Cardiac muscle cell (in vitro differentiated cells and primary cell): ENCODE results near the gene NBPF12. TPM values are rescaled to one million over a fixed set of nuclear protein-coding genes. Genes with fewer than 3 reads are reported as not detected.
"Not testable (repeated sequence)": the region's sequence is repeated elsewhere in the genome, so short reads cannot be mapped to it uniquely, and the experiment has no call there.

Experiments used
- DNase-seq, 2 donors: peaks; one replicate each; pipeline versions ENCODE4 v3.0.0 to v3.0.0-alpha.2; 2010 to 2017; ENCODE audit warnings: low read depth in 1 of 2, low spot score in 1 of 2
- H3K27ac ChIP-seq: fragments of 200-600 bp; sonication (generic); 2 replicates; pipeline ENCODE4 v1.5.1; 2016
- H3K27me3 ChIP-seq: fragments of 200-600 bp; sonication (generic); 2 replicates; pipeline ENCODE4 v1.6.0; 2016; ENCODE audit warnings: control low read depth
- H3K36me3 ChIP-seq: fragments of 200-600 bp; sonication (generic); 2 replicates; pipeline ENCODE4 v1.5.1; 2016; ENCODE audit warnings: control low read depth
- H3K4me1 ChIP-seq: fragments of 200-600 bp; sonication (generic); 2 replicates; pipeline ENCODE4 v1.8.1; 2017; ENCODE audit warnings: low read depth, mild to moderate bottlenecking, mixed run types
- H3K4me3 ChIP-seq: fragments of 200-600 bp; sonication (generic); 2 replicates; pipeline ENCODE4 v1.5.1; 2016; ENCODE audit warnings: mild to moderate bottlenecking
- H3K9me3 ChIP-seq: fragments of 200-600 bp; sonication (generic); 2 replicates; pipeline ENCODE4 v1.5.1; 2017; ENCODE audit warnings: low read depth, mild to moderate bottlenecking, control low read depth
- polyA plus RNA-seq: library from polyadenylated mRNA; unstranded; fragments of >200 nt; fragmentation: Nextera tagmentation; extraction: Ambion mirVana; gene quantifications from 2 replicates; pipeline ENCODE4 v1.2.1, GENCODE V29; 2016
- total RNA-seq: library from RNA; depleted of rRNA; stranded (reverse); fragments of >200 nt; gene quantifications from 2 replicates; pipeline ENCODE4 v1.2.3, GENCODE V29; 2016

The NBPF12 gene
- total RNA-seq, result 6.2 and 10.5 TPM in 2 replicates
- 3.6 and 5.7 TPM in 2 replicates for polyA plus RNA-seq

DNA sequence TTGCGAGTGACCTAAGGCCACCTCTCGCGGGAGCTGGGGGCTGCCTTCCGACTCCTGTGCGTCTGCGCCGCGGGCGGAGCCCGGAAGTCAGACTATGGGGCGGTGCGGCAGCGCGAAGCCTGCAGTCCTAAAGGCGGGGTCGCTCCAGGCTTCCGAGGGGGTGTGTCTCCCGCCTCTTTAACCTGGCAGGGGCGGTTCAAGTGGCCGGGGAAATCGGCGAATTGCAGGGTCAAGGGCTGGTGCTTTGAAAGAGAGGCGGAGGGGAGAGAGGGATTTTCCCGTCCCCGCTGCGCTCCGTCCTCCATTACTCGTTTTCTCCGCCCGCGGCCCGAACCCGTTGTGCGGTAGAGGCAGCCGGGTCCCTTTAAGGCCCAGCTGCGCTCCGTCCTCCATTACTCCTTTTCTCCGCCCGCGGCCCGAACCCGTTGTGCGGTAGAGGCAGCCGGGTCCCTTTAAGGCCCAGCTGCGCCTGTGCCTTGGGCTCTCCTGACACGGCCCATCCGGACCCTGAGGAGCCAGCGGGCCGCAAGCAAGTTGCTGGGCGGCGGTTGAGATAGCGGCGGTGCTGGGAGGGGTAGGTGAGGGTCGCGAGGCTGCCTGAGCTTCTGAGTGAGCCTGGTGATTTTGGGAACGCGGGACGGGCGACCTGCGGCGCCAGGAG lies at the start of gene NBPF12:
Gene NBPF12, plus strand, starts transcription at position 83 of the 661 bp plus-strand sequence. CDS start 21,820 bp downstream, outside the sequence.
- Histone ChIP-seq H3K27ac (peak within 1 kb of the TSS; percentile 89), H3K4me3 (peak within 1 kb of the TSS; percentile 77)
- not testable (repeated sequence) for H3K4me1 ChIP-seq, H3K9me3 ChIP-seq, H3K27me3 ChIP-seq, H3K36me3 ChIP-seq
- peak; percentile 86 to 92 for DNase-seq

DNA sequence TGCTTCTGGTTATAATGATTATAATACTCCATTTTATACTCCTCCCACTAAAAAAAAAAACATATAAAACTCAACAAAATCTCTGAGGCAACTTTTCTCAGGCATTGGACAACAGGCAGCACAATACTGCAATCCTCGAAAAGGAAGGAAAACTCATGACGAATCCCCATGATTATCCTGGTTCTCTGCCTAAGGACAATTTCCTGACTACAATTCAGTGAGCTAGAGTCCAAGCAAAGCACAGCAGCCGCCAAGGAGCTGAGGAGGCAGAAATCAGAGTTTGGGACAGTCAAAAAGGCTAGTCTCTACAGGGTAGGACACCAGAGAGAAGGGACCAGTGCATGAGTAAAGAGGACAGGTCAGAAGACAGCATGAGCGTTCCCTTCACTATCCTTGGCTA lies 46.8 kb upstream of the NBPF12 start:
- not testable (repeated sequence) for H3K27ac ChIP-seq, DNase-seq, H3K9me3 ChIP-seq, H3K27me3 ChIP-seq, H3K36me3 ChIP-seq, H3K4me1 ChIP-seq, H3K4me3 ChIP-seq

DNA sequence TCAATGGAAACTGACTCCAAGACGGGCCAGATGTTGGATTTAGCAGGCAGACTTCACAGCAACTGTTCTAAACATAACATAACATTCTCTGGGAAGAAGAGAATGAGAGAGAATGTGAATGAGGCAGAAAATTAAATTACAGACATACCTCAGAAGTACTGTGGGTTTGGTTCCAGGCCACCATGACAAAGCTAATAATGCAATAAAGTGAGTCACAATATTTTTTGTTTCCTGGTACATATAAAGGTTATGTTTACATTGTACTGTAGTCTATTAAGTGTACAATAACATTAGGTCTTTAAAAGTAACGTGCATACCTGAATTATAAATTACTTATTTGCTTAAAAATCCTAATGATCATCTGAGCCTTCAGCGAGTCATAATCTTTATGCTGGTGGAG lies 45.8 kb upstream of the NBPF12 start:
- not testable (repeated sequence) for H3K27me3 ChIP-seq, H3K9me3 ChIP-seq, H3K4me1 ChIP-seq, DNase-seq, H3K27ac ChIP-seq, H3K4me3 ChIP-seq, H3K36me3 ChIP-seq

- not testable (repeated sequence) for H3K27me3 ChIP-seq, H3K4me3 ChIP-seq, DNase-seq, H3K4me1 ChIP-seq, H3K27ac ChIP-seq, H3K9me3 ChIP-seq, H3K36me3 ChIP-seq
These were observed 30.4 kb upstream of the NBPF12 start for GRCh38 chr1:146907565-146908261.

DNA sequence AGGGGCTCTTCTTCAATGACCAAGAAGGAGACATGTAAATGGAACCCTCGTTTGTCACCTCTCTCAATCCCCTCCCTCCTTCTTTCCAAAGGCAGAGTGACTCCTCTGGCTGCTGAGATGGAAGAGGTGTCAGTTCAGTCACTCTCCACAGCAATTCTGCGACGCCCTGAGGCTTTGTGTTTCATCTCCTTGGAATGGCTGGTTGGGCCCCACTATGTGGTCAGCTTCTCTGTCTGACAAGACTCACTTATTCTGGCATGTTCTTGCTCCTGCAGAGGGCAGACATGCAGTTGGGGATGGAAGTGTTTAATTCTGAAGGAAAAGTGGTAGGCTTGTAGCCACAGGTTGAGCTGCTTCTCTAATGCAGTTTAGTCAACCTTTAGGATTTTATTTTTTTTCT lies 25.1 kb upstream of the NBPF12 start:
- H3K36me3 ChIP-seq, H3K4me3 ChIP-seq, H3K4me1 ChIP-seq, H3K9me3 ChIP-seq, H3K27me3 ChIP-seq, H3K27ac ChIP-seq: not testable (repeated sequence)
- peak in 1 of 2 donors; percentile 1 for DNase-seq

- not testable (repeated sequence) for H3K27ac ChIP-seq, H3K9me3 ChIP-seq, H3K4me3 ChIP-seq, H3K27me3 ChIP-seq, DNase-seq, H3K4me1 ChIP-seq, H3K36me3 ChIP-seq
These were observed 17.3 kb upstream of the NBPF12 start for GRCh38 chr1:146920811-146921210.

DNA sequence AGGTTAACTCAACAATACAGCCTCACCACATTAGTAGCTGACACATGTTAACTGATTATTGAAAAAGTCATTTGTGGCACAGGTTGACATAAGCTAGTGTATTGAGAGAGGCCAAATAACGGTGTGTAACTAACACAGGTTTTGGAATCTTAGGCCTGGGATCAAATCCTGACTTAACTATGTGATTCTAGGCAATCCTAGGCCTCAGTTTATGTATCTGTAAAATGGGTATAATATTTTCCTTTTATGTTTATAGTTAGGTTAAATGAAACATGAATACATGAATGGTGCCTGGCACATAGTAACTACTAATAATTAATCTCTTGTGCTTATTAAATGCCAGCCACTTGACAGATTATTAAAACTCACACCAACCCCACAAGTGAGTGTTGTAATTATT lies 15.5 kb upstream of the NBPF12 start:
- not testable (repeated sequence) for H3K4me1 ChIP-seq, H3K27ac ChIP-seq, H3K27me3 ChIP-seq, H3K4me3 ChIP-seq, DNase-seq, H3K9me3 ChIP-seq, H3K36me3 ChIP-seq

DNA sequence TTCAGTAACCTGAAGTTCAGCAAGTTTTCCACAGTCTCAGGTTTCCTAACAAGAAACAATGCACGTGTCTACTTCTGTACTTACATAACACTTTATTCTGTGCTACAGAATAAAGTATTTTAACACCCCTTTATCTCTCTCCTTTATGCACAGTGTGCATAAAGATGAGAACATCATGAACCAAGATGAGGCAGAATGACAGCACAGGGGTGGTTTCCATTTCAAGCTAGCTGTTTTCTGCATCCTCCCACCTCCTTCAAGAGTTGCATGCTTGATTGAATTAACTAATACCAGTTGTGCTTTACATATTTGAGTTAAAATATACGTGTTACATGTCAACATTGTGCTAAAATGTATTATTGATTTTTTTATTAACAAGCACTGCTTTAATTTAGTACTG lies 14.0 kb upstream of the NBPF12 start:
- H3K27ac ChIP-seq, H3K4me1 ChIP-seq: not testable (repeated sequence)

DNA sequence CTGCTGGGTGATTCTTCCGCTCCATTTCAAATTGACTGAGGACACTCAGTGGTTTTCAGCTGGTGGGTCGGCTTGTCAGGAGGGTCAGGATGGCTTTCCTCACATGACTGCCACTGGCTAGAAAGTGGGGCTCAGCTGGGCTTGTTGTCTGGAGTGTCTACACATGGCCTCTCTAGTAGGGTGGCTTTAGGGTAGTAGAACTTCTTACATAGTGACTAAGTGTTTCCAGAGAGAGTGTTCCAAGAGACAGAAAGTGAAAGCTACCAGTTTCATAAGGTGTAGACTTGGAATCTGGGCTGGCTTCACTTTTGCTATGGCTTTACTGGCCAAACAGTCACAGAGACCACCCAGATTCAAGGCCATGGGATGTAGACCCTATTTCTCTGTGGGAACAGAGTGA lies 11.7 kb upstream of the NBPF12 start:
- H3K27me3 ChIP-seq, H3K36me3 ChIP-seq, H3K27ac ChIP-seq, H3K4me3 ChIP-seq, H3K4me1 ChIP-seq, H3K9me3 ChIP-seq, DNase-seq: not testable (repeated sequence)

More for the DNA sequence above, 14.0 kb upstream of the NBPF12 start:
- H3K4me3 ChIP-seq, H3K27me3 ChIP-seq, DNase-seq, H3K36me3 ChIP-seq, H3K9me3 ChIP-seq: not testable (repeated sequence)

- not testable (repeated sequence) for H3K27ac ChIP-seq, DNase-seq, H3K4me3 ChIP-seq, H3K9me3 ChIP-seq, H3K27me3 ChIP-seq, H3K36me3 ChIP-seq, H3K4me1 ChIP-seq
These were observed 7.9 kb upstream of the NBPF12 start for GRCh38 chr1:146930225-146930624.

DNA sequence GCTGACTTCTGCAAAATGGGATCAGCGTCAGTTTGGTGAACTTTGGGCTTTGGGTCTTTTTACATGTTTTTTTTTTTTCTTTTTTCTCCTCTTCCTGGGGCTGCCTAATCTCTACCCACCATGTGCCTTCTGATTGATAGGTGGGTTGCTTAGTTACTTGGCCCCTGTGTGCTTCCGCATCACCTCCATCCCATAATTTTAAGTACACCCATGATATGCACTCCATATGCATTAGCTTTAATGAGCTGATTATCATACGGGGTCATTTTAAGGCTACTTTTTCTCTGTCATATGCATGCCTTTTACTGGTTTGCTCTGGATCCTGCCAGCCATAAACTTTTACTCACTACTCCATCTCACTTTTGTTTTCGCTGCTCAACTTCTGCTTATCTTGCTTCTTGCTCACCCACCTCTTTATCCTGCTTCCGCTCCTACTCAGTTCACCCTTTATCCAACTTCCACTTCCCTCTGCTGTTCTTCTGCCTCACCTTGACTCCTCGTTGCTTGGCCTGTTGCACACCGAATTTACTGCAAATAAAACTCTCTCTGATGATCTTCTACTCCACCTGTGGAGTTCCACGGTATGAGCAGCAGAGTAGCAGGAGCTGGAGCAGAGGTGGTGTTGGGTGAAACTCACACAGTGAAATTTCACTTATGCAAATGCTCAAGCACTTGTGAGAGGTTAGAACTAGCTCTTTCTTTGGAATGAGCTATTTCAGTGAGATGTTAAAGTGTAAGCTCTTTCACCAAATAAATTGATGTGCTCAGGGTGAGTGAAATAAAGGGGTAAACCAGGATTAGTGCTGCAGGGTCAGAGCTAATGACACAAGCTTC lies 3.5 kb upstream of the NBPF12 start:
- not testable (repeated sequence) for H3K4me3 ChIP-seq, H3K27me3 ChIP-seq, H3K4me1 ChIP-seq, H3K36me3 ChIP-seq, H3K9me3 ChIP-seq, DNase-seq
- peak overlapping the region; percentile 69 for H3K27ac ChIP-seq

- H3K36me3 ChIP-seq, H3K4me1 ChIP-seq, H3K4me3 ChIP-seq, H3K27ac ChIP-seq, H3K27me3 ChIP-seq, DNase-seq, H3K9me3 ChIP-seq: not testable (repeated sequence)
These were observed 662 bp upstream of the NBPF12 start for GRCh38 chr1:146937462-146937861.

DNA sequence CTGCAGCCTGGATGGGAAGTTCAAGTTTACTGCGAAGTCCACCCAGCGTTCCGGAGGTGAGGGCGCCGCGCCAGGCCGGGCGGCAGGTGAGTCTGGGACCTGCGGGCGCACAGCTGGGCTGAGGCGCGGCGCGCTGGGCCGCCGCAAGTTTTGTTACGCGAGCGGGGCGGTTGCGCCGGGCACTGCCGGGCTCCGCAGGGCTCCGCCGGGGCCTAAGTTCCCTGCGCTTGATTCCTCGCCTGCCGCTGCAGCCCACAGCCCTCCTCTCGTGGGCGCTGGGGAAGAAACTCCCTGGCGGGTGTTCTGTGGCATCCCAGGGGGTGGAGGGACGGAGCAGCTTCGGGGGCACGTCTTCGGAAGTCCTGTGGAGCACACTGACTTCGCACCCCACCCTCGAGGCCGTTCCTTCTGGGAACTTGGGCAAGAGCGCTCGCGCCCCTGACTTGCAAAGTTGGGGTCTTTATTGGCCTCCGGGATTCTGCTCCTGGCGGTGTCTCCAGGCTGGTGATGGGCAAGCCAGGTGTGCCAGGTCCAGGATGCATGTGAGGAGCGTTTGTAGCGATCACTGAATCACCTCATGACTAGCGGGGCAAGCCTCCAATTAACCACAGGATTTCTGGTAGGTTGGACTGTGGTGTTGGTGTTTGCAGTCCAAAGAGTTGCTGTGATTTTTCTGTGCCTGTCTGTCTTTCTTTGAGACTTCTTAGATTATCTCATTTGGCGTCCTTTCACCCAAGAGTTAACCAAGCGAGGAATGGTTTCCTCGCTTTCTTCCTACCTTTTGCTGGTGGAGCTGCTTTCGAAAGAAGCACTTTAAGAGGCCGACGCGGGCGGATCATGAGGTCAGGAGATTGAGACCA lies 1.0 kb downstream of the NBPF12 start:
- peak; percentile 14 to 56 for DNase-seq
- H3K9me3 ChIP-seq, H3K27me3 ChIP-seq, H3K4me1 ChIP-seq, H3K36me3 ChIP-seq: not testable (repeated sequence)
- Histone ChIP-seq H3K27ac (peak overlapping the region; percentile 89), H3K4me3 (peak overlapping the region; percentile 77)
